LNCaP clone FGC (cell line): ENCODE measurements around the gene IL11.

Experiments
- DNase-seq: peaks from one replicate; pipeline ENCODE4 v3.0.0-alpha.2; 2011; ENCODE audit warnings: low read depth
- H3K4me3 ChIP-seq: 2 replicates; pipeline ENCODE4 v1.5.1; 2011; ENCODE audit warnings: mild to moderate bottlenecking, low read depth, low read length, control low read depth
- CTCF ChIP-seq: IDR thresholded peaks from 2 replicates; pipeline ENCODE4 v1.5.1; 2012; ENCODE audit warnings: mild to moderate bottlenecking; ENCODE audit not compliant: control insufficient read depth, insufficient read depth; ENCODE audit errors: extremely low read depth

Gene IL11

GRCh38 chr19:55400281-55401087, 30.2 kb upstream of the IL11 start:
- H3K4me3 ChIP-seq = no peak overlapping the region
- no peak for TF ChIP-seq CTCF
- DNase-seq = no peak

DNA sequence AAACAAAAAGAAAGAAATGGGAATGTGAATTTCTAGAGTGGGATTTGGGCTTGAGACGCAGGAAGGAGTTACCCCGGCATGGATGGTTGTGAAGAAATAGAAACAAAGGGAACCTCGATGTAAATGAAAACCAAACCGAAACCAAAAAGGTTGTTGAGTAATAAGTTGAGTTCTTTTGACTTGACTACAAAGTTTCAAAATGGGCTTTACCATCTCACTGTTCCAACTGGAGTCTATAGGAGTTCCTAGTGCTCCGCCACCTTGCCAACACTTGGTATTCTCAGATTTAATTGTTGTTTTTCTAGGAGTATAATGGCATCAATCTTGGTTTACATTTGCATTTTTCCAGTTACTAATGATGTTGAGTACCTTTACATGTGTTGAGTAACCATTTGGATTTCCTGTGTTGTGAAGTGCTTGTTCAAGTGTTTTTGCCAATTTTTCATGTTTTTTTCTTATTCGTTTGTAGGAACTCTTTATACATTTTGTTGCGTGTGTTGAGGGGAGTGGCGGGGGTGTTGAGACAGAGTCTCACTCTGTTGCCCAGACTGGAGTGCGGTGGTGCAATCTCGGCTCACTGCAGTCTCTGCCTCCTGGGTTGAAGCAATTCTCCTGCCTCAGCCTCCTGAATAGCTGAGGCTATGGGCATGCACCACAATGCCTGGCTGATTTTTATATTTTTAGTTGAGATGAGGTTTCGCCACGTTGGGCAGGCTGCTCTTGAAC, 28.1 kb upstream of the IL11 start:
- H3K4me3 ChIP-seq = no peak overlapping the region
- no peak for DNase-seq
- TF ChIP-seq CTCF = no peak

GRCh38 chr19:55392820-55393761, 22.8 kb upstream of the IL11 start:
- H3K4me3 ChIP-seq = no peak overlapping the region
- no peak for TF ChIP-seq CTCF
- no peak for DNase-seq

- TF ChIP-seq CTCF = no peak
- DNase-seq = no peak
- no peak overlapping the region for H3K4me3 ChIP-seq
Measured at GRCh38 chr19:55391702-55392615, 21.7 kb upstream of the IL11 start.

DNA sequence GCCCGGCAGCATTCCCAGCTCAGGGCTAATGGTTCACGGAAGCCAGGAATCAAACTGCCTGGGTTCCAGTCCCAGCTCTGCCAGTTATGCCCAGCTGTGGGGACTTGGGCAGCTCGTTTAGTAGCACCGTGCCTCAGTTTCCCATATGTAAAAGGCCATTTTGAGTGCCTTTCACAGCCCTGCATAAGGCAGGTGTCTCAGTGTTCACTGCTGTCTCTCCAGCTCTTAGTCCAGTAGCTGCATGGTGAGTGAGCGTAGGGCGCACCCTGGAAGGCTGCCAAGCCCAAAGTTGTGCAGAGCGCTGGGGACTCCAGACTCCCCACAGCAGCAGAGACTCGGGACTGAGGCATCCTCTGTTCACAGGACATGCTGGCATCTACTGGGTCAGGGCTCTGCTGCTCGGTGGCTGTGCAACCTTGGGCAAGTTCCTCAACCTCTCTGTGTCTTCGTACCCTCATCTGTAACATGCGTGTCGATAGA, 21.0 kb upstream of the IL11 start:
- no peak for TF ChIP-seq CTCF
- DNase-seq = no peak
- H3K4me3 ChIP-seq = no peak overlapping the region

- H3K4me3 ChIP-seq = no peak overlapping the region
- DNase-seq = no peak
- TF ChIP-seq CTCF = no peak
Measured at GRCh38 chr19:55390461-55390880, 20.2 kb upstream of the IL11 start.
